ENCODE results near the gene NAA38. TPM values are rescaled to one million over a fixed set of nuclear protein-coding genes. Genes with fewer than 3 reads are reported as not detected.

NAA38 gene, protein sequence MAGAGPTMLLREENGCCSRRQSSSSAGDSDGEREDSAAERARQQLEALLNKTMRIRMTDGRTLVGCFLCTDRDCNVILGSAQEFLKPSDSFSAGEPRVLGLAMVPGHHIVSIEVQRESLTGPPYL
- total RNA-seq (2022; extraction: Qiagen RNA extraction; ENCODE audit: low read depth): 177 to 244 TPM (median 225 TPM) in 5 replicates

DNA sequence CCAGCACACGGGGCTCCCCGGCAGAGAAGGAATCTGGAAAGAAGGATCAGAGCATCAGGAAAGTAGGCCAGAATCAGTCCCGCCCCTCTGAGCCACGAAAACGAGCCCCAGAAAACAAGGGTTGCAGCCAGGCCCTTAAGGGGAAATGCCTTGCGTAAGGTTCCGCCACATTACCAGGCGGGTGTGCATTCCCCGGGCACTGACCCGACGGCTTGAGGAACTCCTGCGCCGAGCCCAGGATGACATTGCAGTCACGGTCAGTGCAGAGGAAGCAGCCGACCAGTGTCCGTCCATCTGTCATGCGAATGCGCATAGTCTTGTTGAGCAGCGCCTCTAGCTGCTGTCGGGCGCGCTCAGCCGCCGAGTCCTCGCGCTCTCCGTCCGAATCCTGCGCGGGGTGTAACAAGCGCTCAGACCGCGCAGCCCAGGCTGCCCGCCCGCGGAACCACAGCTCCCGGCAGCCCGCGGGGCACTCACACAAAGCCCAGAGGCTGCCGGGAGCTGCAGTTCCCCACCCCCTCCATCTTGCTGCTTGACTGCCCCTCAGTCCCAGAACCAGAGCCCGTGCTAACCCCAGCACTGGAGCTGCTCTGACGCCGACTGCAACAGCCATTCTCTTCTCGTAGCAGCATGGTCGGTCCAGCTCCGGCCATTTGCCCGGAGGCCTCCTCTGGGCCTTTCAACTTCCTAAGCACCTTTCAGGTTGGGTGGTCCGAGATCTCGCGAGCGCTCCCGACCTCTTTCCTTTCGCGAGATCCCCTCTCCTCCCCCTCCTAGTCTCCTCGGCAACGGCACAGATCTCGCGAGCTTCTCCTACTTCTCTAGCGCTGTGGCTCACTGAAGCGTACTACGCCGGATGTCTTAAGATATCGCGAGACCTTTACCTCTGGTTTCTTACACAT, at the start of gene NAA38:
TSS of gene NAA38 (minus strand) at position 749 of the 902 bp plus-strand sequence. CDS start at position 653, 96 bp downstream.

DNA sequence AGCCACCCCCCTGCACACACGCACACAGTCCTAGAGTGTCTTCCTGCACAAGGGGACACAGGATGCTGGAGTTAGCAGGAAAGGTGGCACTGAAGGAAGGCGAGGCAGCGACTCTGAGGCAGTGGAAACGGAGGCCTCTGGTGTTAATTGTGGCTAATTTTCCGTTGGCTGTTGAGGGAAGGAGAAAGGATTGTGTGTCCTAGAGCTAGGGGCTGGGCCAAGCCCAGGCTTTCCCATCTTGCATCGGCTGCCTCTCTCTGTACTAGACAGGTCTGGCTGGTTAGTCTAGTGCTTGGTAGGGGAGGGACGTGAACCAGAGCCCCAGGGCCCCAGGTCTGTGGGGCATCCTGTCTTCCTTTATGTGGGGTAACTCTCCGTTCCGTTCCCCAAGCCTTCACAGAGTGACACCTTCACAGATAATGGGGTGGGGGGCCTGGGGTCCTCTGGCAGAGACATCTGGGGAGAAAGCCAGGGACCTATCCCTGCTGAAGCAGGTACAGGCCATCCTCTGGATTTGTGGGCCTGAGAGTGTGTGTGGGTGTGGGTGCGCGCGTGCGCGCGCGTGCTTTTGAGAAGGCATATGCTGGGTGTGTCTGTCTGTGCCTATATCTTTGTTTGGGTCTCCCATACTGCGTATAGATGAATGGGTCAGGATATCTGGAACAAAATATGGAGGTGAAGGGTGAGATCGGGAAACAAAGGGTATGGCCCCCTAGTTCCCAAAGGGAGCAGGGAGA, 31.0 kb upstream of the NAA38 start, which contains the start of gene CHD3:
TSS of gene CHD3 (plus strand) at position 606 of the 737 bp plus-strand sequence. CDS start 212 bp downstream, outside the sequence.

DNA sequence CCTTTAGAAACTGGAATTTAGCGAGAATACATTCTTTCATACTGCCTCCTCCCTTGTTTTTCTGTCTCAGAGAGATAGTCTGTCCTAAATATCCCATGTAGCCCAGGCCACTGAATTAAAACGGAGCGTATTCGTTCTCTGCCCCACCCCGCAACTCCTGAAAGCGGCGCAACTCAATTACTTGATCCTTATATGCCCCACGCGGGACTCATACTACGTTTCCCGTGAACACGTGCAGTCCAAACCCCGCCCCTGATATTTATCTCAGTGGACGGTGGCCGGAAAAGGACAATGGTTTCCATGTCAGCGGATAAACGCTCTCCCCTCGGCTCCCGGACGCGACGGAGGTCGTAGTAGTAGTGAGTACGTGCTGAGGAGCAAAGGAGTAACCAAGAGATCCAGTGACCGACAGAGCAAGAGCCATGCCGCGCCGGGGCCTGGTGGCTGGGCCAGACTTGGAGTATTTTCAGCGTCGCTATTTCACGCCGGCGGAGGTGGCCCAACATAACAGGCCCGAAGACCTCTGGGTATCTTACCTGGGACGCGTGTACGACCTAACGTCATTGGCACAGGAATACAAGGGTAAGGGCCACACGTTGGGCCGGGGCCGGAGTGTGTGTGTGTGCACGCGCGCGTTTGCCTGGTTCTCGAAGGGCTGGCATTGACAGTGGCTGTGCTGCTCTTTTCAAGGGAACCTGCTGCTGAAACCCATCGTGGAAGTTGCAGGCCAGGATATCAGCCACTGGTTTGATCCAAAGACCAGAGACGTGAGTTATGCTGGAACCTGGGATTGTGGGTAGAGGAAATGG, 558 bp upstream of the NAA38 start, which contains the start of gene CYB5D1:
TSS of gene CYB5D1 (plus strand) at position 291 of the 809 bp plus-strand sequence. CDS start at position 423, 132 bp downstream.

DNA sequence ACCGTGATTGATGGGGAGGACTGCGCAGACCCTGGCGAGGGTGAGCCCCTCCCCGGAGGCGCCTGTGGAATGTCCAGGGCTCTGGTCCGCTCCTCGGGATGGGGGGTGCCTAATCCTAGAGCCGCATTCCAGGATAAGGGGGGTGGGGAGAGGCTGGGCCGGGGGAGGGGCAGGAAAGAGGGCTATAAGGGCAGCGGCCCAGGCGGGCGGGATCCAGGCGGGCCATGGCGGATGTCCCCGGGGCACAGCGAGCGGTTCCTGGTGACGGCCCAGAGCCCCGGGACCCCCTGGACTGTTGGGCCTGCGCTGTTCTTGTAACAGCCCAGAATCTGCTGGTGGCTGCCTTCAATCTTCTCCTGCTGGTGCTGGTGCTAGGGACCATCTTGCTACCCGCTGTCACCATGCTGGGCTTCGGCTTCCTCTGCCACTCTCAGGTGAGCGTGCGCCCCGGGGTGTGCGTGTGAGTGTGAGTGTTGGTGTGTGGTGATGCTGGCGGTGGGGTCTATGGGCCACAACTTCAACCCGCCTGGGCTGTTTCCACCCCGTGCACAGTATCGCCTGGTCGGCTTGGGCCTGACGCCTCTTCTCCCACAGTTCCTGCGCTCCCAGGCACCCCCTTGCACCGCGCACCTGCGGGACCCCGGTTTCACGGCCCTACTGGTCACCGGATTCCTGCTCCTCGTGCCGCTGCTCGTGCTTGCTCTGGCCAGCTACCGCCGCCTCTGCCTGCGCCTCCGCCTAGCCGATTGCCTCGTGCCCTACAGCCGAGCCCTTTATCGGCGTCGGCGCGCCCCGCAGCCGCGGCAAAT, 2.3 kb downstream of the NAA38 start, which contains the start of gene TMEM88:
TSS of gene TMEM88 (plus strand) at position 216 of the 809 bp plus-strand sequence. CDS start at position 225, 9 bp downstream.

DNA sequence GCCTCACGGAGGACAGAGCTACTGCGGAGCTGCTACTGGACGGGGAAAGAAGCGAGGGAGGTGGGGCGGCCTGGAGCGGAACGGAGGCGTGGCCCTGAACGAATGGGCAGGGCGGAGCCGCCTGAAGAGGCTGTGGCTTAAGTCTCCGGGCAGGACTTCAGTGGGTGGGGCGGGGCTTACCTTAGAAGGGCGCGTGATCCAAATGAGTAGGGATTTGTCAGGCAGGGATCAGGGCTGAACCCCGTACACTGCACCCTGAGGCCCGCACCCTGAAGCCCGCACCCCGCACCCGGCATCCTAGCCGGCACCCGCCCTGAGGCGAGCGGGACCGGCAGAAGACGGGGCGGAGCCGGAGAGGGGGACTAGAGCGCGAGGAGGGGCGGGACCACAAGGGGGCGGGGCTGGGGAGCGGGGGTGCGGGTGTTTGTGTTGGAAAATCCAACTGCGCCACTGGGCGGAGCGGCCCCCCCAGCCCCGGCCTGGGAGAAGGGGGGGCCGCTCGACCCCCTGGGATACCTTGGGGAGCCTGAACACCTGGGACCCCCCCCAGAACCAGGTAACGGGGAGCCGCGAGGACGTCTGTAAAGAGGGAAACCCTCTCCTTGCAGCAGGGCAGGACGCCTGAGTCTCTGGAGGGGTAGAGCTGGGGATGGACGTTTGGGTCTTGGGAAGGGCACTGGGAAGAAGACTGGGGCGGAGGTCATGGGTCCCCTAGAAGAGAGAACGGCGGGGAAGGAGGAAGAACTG, 23.4 kb downstream of the NAA38 start, which contains the start of gene KDM6B:
TSS of gene KDM6B (plus strand) at position 423 of the 747 bp plus-strand sequence. CDS start 11,338 bp downstream, outside the sequence.

Other genes starting within 250 kb of the NAA38 start
- gene FXR2, start 242.7 kb downstream of the NAA38 start, total RNA-seq (2022; extraction: Qiagen RNA extraction; ENCODE audit: low read depth): 45.1 to 62.0 TPM (median 57.6 TPM) in 5 replicates
- 58.1 to 95.8 TPM (median 79.3 TPM) in 5 replicates for gene SAT2, start 229.7 kb downstream of the NAA38 start, total RNA-seq (2022; extraction: Qiagen RNA extraction; ENCODE audit: low read depth)
- gene SHBG, start 227.4 kb downstream of the NAA38 start, total RNA-seq (2022; extraction: Qiagen RNA extraction; ENCODE audit: low read depth): 0.32 to 1.1 TPM (median 0.62 TPM) in 5 replicates
- gene ATP1B2, start 206.6 kb downstream of the NAA38 start, total RNA-seq (2022; extraction: Qiagen RNA extraction; ENCODE audit: low read depth): 0.20 to 0.74 TPM (median 0.22 TPM) in 5 replicates
- 38.9 to 53.5 TPM (median 49.6 TPM) in 5 replicates for gene TP53, start 170.1 kb downstream of the NAA38 start, total RNA-seq (2022; extraction: Qiagen RNA extraction; ENCODE audit: low read depth)
- 24.4 to 43.8 TPM (median 40.2 TPM) in 5 replicates for gene WRAP53, start 169.1 kb downstream of the NAA38 start, total RNA-seq (2022; extraction: Qiagen RNA extraction; ENCODE audit: low read depth)
- gene EFNB3, start 152.4 kb downstream of the NAA38 start, total RNA-seq (2022; extraction: Qiagen RNA extraction; ENCODE audit: low read depth): 1.2 to 1.7 TPM (median 1.5 TPM) in 5 replicates
- gene DNAH2, start 139.8 kb downstream of the NAA38 start, total RNA-seq (2022; extraction: Qiagen RNA extraction; ENCODE audit: low read depth): 0.01 TPM in 3 of 5 replicates, not detected in the others
- gene KDM6B, start 23.3 kb downstream of the NAA38 start, total RNA-seq (2022; extraction: Qiagen RNA extraction; ENCODE audit: low read depth): 9.3 to 23.7 TPM (median 15.1 TPM) in 5 replicates
- 0.30 to 0.46 TPM (median 0.45 TPM) in 5 replicates for gene TMEM88, start 2.5 kb downstream of the NAA38 start, total RNA-seq (2022; extraction: Qiagen RNA extraction; ENCODE audit: low read depth)
- gene CYB5D1, start 444 bp upstream of the NAA38 start, total RNA-seq (2022; extraction: Qiagen RNA extraction; ENCODE audit: low read depth): 19.4 to 24.5 TPM (median 20.9 TPM) in 5 replicates
- 52.6 to 75.7 TPM (median 69.4 TPM) in 5 replicates for gene CHD3, start 31.2 kb upstream of the NAA38 start, total RNA-seq (2022; extraction: Qiagen RNA extraction; ENCODE audit: low read depth)
- 0.99 to 1.7 TPM (median 1.3 TPM) in 5 replicates for gene RNF227, start 58.7 kb upstream of the NAA38 start, total RNA-seq (2022; extraction: Qiagen RNA extraction; ENCODE audit: low read depth)
- gene KCNAB3, start 72.3 kb upstream of the NAA38 start, total RNA-seq (2022; extraction: Qiagen RNA extraction; ENCODE audit: low read depth): 1.8 to 4.1 TPM (median 2.5 TPM) in 5 replicates
- gene TRAPPC1, start 74.4 kb upstream of the NAA38 start, total RNA-seq (2022; extraction: Qiagen RNA extraction; ENCODE audit: low read depth): 313 to 386 TPM (median 328 TPM) in 5 replicates
- 35.7 to 46.0 TPM (median 44.6 TPM) in 5 replicates for gene CNTROB, start 74.6 kb upstream of the NAA38 start, total RNA-seq (2022; extraction: Qiagen RNA extraction; ENCODE audit: low read depth)
- gene GUCY2D, start 145.1 kb upstream of the NAA38 start, total RNA-seq (2022; extraction: Qiagen RNA extraction; ENCODE audit: low read depth): not detected in 5 replicates
- gene ALOX15B, start 181.5 kb upstream of the NAA38 start, total RNA-seq (2022; extraction: Qiagen RNA extraction; ENCODE audit: low read depth): 0.12 TPM in 1 of 5 replicates, not detected in the others
- 1.1 to 2.3 TPM (median 1.6 TPM) in 5 replicates for gene ALOX12B, start 230.2 kb upstream of the NAA38 start, total RNA-seq (2022; extraction: Qiagen RNA extraction; ENCODE audit: low read depth)